ENCODE measurements around the gene SCYGR8. TPM values are rescaled to one million over a fixed set of nuclear protein-coding genes. Genes with fewer than 3 reads are reported as not detected.

SCYGR8 gene, protein sequence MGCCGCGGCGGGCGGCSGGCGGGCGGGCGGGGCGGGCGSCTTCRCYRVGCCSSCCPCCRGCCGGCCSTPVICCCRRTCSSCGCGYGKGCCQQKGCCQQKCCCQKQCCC
- total RNA-seq (2014; rRNA removed; shearing (Covaris generic)), result not detected in 2 replicates

- no peak for DNase-seq (ENCODE audit: low read depth in 1 of 2, low spot score in 2 of 2)
- Histone ChIP-seq H3K9me3 (replicated peaks) (no peaks in the 10 kb centered on the region; the same call in 1 of the 2 replicates), H3K4me3 (no peak within 1 kb of the TSS), H3K4me1 (replicated peaks) (no peaks in the 10 kb centered on the region), H3K36me3 (no peaks in the 10 kb centered on the region), H3K27ac (no peak within 1 kb of the TSS), H3K27me3 (replicated peaks) (no peaks in the 10 kb centered on the region)
Observed at GRCh38 chr2:227745594-227745993, at the start of gene SCYGR8. TSS of gene SCYGR8 (plus strand) at chr2:227745894. CDS start at chr2:227745894, 0 bp downstream.

- Histone ChIP-seq H3K9me3 (replicated peaks) (no peaks in the 10 kb centered on the region), H3K36me3 (no peaks in the 10 kb centered on the region), H3K4me1 (replicated peaks) (no peaks in the 10 kb centered on the region), H3K27me3 (replicated peaks) (no peaks in the 10 kb centered on the region), H3K4me3 (no peak overlapping the region), H3K27ac (no peak overlapping the region)
- no peak for DNase-seq (ENCODE audit: low read depth in 1 of 2, low spot score in 2 of 2)
Observed at GRCh38 chr2:227696990-227697679, 48.6 kb upstream of the SCYGR8 start.

GRCh38 chr2:227701556-227701955, 44.1 kb upstream of the SCYGR8 start:
- H3K27ac ChIP-seq, result no peak overlapping the region
- no peaks in the 10 kb centered on the region for H3K9me3 ChIP-seq (replicated peaks)
- no peaks in the 10 kb centered on the region for H3K36me3 ChIP-seq
- no peaks in the 10 kb centered on the region for H3K4me1 ChIP-seq (replicated peaks)
- H3K4me3 ChIP-seq, result no peak overlapping the region
- H3K27me3 ChIP-seq (replicated peaks), result peaks cover 7% of the 10 kb centered on the region; the same call in 1 of the 2 replicates
- DNase-seq (ENCODE audit: low read depth in 1 of 2, low spot score in 2 of 2), result no peak

DNA sequence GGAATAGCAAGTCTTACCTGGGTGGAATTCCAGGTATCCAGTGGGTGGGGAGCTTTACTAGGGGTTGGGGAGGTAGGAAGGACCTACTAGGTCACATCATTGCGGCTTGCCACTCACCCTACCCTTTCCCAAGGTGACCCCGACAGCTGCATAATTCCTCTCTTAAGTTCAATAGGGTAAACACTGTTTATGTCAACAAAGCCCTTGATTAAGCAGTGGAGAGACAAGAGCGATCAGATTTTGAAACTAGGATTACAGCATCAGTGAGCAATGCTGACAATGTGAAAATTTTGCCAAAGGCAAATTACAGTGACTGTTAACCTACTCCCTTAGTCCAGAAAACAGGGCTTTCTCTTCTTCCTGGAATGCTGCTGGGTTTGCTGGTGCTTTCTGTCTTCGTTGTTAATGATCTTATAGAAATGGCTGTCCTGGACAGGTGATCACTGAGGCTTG, 42.4 kb upstream of the SCYGR8 start:
- Histone ChIP-seq H3K4me3 (no peak overlapping the region), H3K27me3 (replicated peaks) (peaks cover 7% of the 10 kb centered on the region; the same call in 1 of the 2 replicates), H3K36me3 (no peaks in the 10 kb centered on the region), H3K9me3 (replicated peaks) (no peaks in the 10 kb centered on the region), H3K4me1 (replicated peaks) (no peaks in the 10 kb centered on the region), H3K27ac (no peak overlapping the region)
- no peak for DNase-seq (ENCODE audit: low read depth in 1 of 2, low spot score in 2 of 2)

- Histone ChIP-seq H3K4me3 (no peak overlapping the region), H3K27me3 (replicated peaks) (peaks cover 7% of the 10 kb centered on the region), H3K4me1 (replicated peaks) (no peaks in the 10 kb centered on the region), H3K36me3 (no peaks in the 10 kb centered on the region), H3K9me3 (replicated peaks) (no peaks in the 10 kb centered on the region), H3K27ac (no peak overlapping the region)
- DNase-seq (ENCODE audit: low read depth in 1 of 2, low spot score in 2 of 2), result no peak
Observed at GRCh38 chr2:227703961-227704360, 41.7 kb upstream of the SCYGR8 start.

DNA sequence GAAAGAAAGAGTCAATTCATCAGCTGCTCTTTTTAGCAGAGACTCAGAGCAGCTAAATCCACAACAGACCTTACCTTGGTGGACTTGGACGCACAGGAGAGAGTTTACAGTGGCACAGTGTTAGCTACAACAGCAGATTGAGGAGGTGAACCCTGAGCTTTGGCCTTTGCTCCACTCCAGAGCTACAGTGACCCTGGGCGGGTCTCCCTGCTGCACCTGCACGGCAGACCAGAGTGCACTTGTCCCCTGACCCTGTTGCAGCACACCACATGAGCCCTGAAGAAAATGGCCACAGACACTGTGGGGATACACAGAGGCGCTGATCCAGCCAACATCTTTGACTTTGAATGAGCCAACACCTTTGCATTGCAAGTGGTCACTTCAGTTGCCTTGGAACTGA, 38.8 kb upstream of the SCYGR8 start:
- no peaks in the 10 kb centered on the region for H3K9me3 ChIP-seq (replicated peaks)
- H3K36me3 ChIP-seq, result no peaks in the 10 kb centered on the region
- no peak overlapping the region for H3K4me3 ChIP-seq
- no peak overlapping the region for H3K27ac ChIP-seq
- DNase-seq (ENCODE audit: low read depth in 1 of 2, low spot score in 2 of 2), result no peak
- peaks cover 7% of the 10 kb centered on the region for H3K27me3 ChIP-seq (replicated peaks)
- H3K4me1 ChIP-seq (replicated peaks), result no peaks in the 10 kb centered on the region

DNA sequence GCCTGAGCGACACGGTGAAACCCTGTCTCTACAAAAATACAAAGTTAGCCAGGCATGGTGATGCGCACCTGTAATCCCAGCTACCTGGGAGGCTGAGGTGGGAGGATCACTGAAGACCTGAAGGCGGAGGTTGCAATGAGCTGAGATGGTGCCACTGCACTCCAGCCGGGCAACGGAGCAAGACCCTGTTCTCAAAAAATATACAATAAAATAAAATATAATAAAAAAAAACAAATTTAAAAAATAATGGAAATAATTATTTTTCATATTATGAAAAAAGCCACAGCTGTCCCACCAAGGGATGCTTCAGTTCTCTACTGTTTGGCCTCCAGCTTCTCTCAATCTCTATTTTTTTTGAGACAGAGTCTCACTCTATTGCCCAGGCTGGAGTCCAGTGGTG, 38.3 kb upstream of the SCYGR8 start:
- H3K4me1 ChIP-seq (replicated peaks), result no peaks in the 10 kb centered on the region
- peaks cover 7% of the 10 kb centered on the region for H3K27me3 ChIP-seq (replicated peaks)
- no peak overlapping the region for H3K4me3 ChIP-seq
- H3K36me3 ChIP-seq, result no peaks in the 10 kb centered on the region
- H3K27ac ChIP-seq, result no peak overlapping the region
- H3K9me3 ChIP-seq (replicated peaks), result no peaks in the 10 kb centered on the region
- no peak for DNase-seq (ENCODE audit: low read depth in 1 of 2, low spot score in 2 of 2)

DNA sequence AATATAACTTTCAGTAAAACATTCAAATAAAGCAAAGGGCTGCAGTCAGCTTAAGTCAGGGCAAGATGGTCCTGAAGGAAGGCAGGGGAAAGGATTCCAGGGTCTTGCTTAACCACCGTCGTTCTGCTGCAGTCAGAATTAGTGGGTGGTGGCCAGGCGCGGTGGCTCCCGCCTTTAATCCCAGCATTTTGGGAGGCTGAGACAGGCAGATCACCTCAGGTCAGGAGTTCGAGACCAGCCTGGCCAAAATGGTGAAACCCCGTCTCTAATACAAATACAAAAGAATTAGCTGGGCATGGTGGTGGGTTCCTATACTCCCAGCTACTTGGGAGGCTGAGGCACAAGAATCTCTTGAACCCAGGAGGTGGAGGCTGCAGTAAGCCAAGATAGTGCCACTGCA, 34.7 kb upstream of the SCYGR8 start:
- DNase-seq (ENCODE audit: low read depth in 1 of 2, low spot score in 2 of 2), result no peak
- Histone ChIP-seq H3K27me3 (replicated peaks) (no peaks in the 10 kb centered on the region; the same call in 1 of the 2 replicates), H3K4me1 (replicated peaks) (no peaks in the 10 kb centered on the region), H3K36me3 (no peaks in the 10 kb centered on the region), H3K9me3 (replicated peaks) (no peaks in the 10 kb centered on the region), H3K4me3 (no peak overlapping the region), H3K27ac (no peak overlapping the region)

DNA sequence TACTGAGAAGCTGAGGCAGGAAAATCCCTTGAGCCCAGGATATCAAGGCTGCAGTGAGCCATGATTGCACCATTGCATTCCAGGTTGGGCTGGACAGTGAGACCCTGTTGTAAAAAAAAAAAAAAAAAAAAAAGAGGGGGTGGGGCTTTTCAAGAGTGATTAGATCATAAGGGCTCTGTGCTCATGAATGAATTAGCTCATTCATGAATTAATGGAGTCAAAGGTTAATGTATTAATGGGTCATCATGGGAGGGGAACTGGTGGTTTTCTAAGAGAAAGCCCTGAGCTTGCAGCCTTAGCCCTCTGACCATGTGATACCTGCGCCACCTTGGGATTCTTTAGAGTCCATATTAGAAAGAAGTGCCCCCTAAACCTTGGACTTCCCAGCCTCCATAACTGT, 32.4 kb upstream of the SCYGR8 start:
- H3K36me3 ChIP-seq, result no peaks in the 10 kb centered on the region
- no peak overlapping the region for H3K4me3 ChIP-seq
- no peak for DNase-seq (ENCODE audit: low read depth in 1 of 2, low spot score in 2 of 2)
- H3K9me3 ChIP-seq (replicated peaks), result no peaks in the 10 kb centered on the region; the same call in 1 of the 2 replicates
- H3K4me1 ChIP-seq (replicated peaks), result 0 out of 2 replicates have a peak, but pooled peaks cover 4% of the 10 kb centered on the region
- no peak overlapping the region for H3K27ac ChIP-seq
- H3K27me3 ChIP-seq (replicated peaks), result peaks cover 5% of the 10 kb centered on the region

DNA sequence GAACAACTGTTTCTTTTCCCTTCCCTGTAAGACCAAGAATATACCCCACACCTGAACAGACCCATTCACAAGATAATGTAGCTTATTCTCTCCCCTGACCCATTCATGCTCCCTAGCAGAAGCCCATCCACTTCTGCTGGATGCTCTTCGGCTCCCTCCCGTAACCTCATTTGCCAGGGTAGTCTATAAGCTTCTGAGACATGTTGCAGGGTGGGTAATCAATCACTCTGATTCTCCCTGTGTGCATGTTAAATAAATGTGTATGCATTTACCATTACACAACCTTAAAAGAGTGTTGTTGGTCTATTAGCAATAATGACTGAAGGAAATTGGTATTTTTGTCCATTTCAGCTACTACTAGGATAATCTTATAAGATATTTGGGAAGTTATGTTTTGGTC, 29.2 kb upstream of the SCYGR8 start:
- H3K9me3 ChIP-seq (replicated peaks), result no peaks in the 10 kb centered on the region; the same call in 1 of the 2 replicates
- no peak overlapping the region for H3K4me3 ChIP-seq
- no peak for DNase-seq (ENCODE audit: low read depth in 1 of 2, low spot score in 2 of 2)
- 0 out of 2 replicates have a peak, but pooled peaks cover 4% of the 10 kb centered on the region for H3K4me1 ChIP-seq (replicated peaks)
- H3K27me3 ChIP-seq (replicated peaks), result peaks cover 5% of the 10 kb centered on the region; the same call in 1 of the 2 replicates
- H3K27ac ChIP-seq, result no peak overlapping the region
- no peaks in the 10 kb centered on the region for H3K36me3 ChIP-seq

GRCh38 chr2:227717687-227718567, 27.8 kb upstream of the SCYGR8 start, which contains the start of gene SLC19A3:
TSS of gene SLC19A3 (minus strand) at chr2:227718028. CDS start at chr2:227702318, 15,710 bp downstream.
- H3K27ac ChIP-seq, result no peak within 1 kb of the TSS
- peaks cover 5% of the 10 kb centered on the region; the same call in 1 of the 2 replicates for H3K27me3 ChIP-seq (replicated peaks)
- 0 out of 2 replicates have a peak, but pooled peaks cover 4% of the 10 kb centered on the region for H3K4me1 ChIP-seq (replicated peaks)
- DNase-seq (ENCODE audit: low read depth in 1 of 2, low spot score in 2 of 2), result peak; percentile 37 to 53
- no peaks in the 10 kb centered on the region; the same call in 1 of the 2 replicates for H3K9me3 ChIP-seq (replicated peaks)
- no peaks in the 10 kb centered on the region for H3K36me3 ChIP-seq
- peak within 1 kb of the TSS; percentile 21 for H3K4me3 ChIP-seq

DNA sequence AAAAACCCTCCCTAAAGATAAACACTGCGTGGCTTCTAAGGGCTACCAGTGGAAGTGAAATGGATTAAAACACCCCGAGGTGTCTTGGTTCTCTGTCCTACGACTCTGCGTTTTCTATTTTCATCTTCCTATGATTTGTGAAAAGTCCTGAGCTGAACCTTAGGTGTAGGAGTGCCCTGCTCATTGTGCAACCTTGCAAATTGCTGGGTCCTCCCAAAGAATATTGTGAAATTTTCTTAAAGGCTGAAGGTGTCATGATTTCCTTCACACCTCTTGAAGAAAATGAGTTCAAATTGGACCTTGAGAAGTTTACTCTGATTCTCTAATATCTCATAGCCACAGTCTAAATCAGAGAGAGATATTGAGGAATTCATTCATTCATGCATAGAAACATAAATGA, 26.1 kb upstream of the SCYGR8 start:
- no peak for DNase-seq (ENCODE audit: low read depth in 1 of 2, low spot score in 2 of 2)
- Histone ChIP-seq H3K9me3 (replicated peaks) (no peaks in the 10 kb centered on the region; the same call in 1 of the 2 replicates), H3K36me3 (no peaks in the 10 kb centered on the region), H3K27me3 (replicated peaks) (peaks cover 5% of the 10 kb centered on the region; the same call in 1 of the 2 replicates), H3K27ac (no peak overlapping the region), H3K4me3 (no peak overlapping the region), H3K4me1 (replicated peaks) (0 out of 2 replicates have a peak, but pooled peaks cover 4% of the 10 kb centered on the region)

DNA sequence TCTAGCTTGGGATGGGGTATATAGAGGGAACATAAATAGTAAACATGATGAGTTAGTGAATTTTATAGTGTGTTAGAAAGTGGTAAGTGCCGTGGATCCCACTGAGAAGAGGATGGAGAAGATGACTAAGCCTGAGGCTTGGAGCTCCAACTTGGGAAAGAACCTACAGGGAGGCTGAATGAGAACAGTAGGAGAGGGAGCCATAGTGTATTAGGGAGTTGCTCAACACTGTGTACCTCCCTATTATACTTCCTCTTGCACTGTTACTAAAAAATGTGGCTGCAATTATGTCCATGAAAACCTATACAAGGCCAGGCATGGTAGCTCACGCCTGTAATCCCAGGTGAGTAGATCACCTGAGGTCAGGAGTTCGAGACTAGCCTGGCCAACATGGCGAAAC, 25.0 kb upstream of the SCYGR8 start:
- Histone ChIP-seq H3K4me3 (no peak overlapping the region), H3K9me3 (replicated peaks) (no peaks in the 10 kb centered on the region; the same call in 1 of the 2 replicates), H3K27me3 (replicated peaks) (peaks cover 8% of the 10 kb centered on the region; the same call in 1 of the 2 replicates), H3K4me1 (replicated peaks) (0 out of 2 replicates have a peak, but pooled peaks cover 4% of the 10 kb centered on the region), H3K27ac (no peak overlapping the region), H3K36me3 (no peaks in the 10 kb centered on the region)
- no peak for DNase-seq (ENCODE audit: low read depth in 1 of 2, low spot score in 2 of 2)

Measured in SJSA1 (cell line).